HepG2 (cell line): ENCODE data around the gene RNASE8. TPM values are rescaled to one million over a fixed set of nuclear protein-coding genes. Genes with fewer than 3 reads are reported as not detected.

ENCODE experiments used
- ADNP ChIP-seq: sonication (generic); formaldehyde crosslinking; IDR thresholded peaks from 2 replicates; pipeline ENCODE4 v1.4.0; 2020; ENCODE audit warnings: missing genetic modification reagents
- CAMTA2 ChIP-seq: sonication (generic); formaldehyde crosslinking; IDR thresholded peaks from 2 replicates; pipeline ENCODE4 v1.4.0; 2020; ENCODE audit warnings: mild to moderate bottlenecking, missing genetic modification reagents, borderline replicate concordance
- CCAR2 ChIP-seq: fragments of 200-400 bp; formaldehyde crosslinking; optimal IDR thresholded peaks from 2 replicates; pipeline ENCODE3; 2018; ENCODE audit warnings: low read depth, mild to moderate bottlenecking, low read length, moderate library complexity
- DPF2 ChIP-seq: sonication (generic); formaldehyde crosslinking; IDR thresholded peaks from 2 replicates; pipeline ENCODE4 v1.4.0; 2020; ENCODE audit warnings: mild to moderate bottlenecking, low read depth, missing genetic modification reagents, borderline replicate concordance
- ESRRA ChIP-seq: sonication (generic); formaldehyde crosslinking; IDR thresholded peaks from 2 replicates; pipeline ENCODE4 v1.5.1; 2020; ENCODE audit warnings: mild to moderate bottlenecking, low read depth, missing genetic modification reagents
- HOXA7 ChIP-seq: sonication (generic); formaldehyde crosslinking; IDR thresholded peaks from 2 replicates; pipeline ENCODE4 v1.8.1; 2022; ENCODE audit warnings: mild to moderate bottlenecking, missing genetic modification reagents, moderate library complexity
- JARID2 ChIP-seq: sonication (generic); formaldehyde crosslinking; IDR thresholded peaks from 2 replicates; pipeline ENCODE4 v1.8.1; 2023; ENCODE audit warnings: missing genetic modification reagents, inconsistent platforms; ENCODE audit not compliant: insufficient replicate concordance
- KLF9 ChIP-seq: IDR thresholded peaks from 2 replicates; pipeline ENCODE4 v1.6.1; 2016; ENCODE audit warnings: low read depth
- NFIC ChIP-seq: IDR thresholded peaks from 2 replicates; pipeline ENCODE4 v1.6.1; 2012; ENCODE audit warnings: mild to moderate bottlenecking, low read length, inconsistent platforms
- PHF21A ChIP-seq: sonication (generic); formaldehyde crosslinking; IDR thresholded peaks from 2 replicates; pipeline ENCODE4 v1.5.0; 2020; ENCODE audit warnings: mild to moderate bottlenecking, missing genetic modification reagents
- SSRP1 ChIP-seq: IDR thresholded peaks from 2 replicates; pipeline ENCODE4 v1.6.1; 2016; ENCODE audit warnings: control low read depth
- TBP ChIP-seq: sonication (generic); formaldehyde crosslinking; IDR thresholded peaks from 2 replicates; pipeline ENCODE4 v1.5.0; 2020; ENCODE audit warnings: missing genetic modification reagents
- TFAP4 ChIP-seq: sonication (generic); IDR thresholded peaks from 2 replicates; pipeline ENCODE4 v1.6.1; 2016; ENCODE audit warnings: low read depth, borderline replicate concordance
- THAP7 ChIP-seq: sonication (generic); formaldehyde crosslinking; IDR thresholded peaks from 2 replicates; pipeline ENCODE4 v1.8.1; 2023; ENCODE audit warnings: mild to moderate bottlenecking, missing genetic modification reagents
- TP53 ChIP-seq: sonication (generic); formaldehyde crosslinking; conservative IDR thresholded peaks from 2 replicates; pipeline ENCODE4 v1.4.0; 2020; ENCODE audit warnings: missing genetic modification reagents
- ZFX ChIP-seq: sonication (generic); formaldehyde crosslinking; IDR thresholded peaks from 2 replicates; pipeline ENCODE4 v1.4.0; 2020; ENCODE audit warnings: mild to moderate bottlenecking, low read depth, missing genetic modification reagents, moderate library complexity
- ZMYM4 ChIP-seq: sonication (generic); formaldehyde crosslinking; IDR thresholded peaks from 2 replicates; pipeline ENCODE4 v1.8.1; 2023; ENCODE audit warnings: mild to moderate bottlenecking, missing genetic modification reagents
- ZNF12 ChIP-seq: sonication (generic); formaldehyde crosslinking; IDR thresholded peaks from 2 replicates; pipeline ENCODE4 v1.5.0; 2020; ENCODE audit warnings: missing genetic modification reagents
- ZNF124 ChIP-seq: sonication (generic); formaldehyde crosslinking; IDR thresholded peaks from 2 replicates; pipeline ENCODE4 v1.4.0; 2020; ENCODE audit warnings: missing genetic modification reagents
- ZNF235 ChIP-seq: sonication (generic); formaldehyde crosslinking; IDR thresholded peaks from 2 replicates; pipeline ENCODE4 v1.8.1; 2023; ENCODE audit warnings: mild to moderate bottlenecking, missing genetic modification reagents, borderline replicate concordance
- ZNF274 ChIP-seq: sonication (generic); formaldehyde crosslinking; IDR thresholded peaks from 2 replicates; pipeline ENCODE4 v1.5.1; 2020; ENCODE audit warnings: mild to moderate bottlenecking, missing genetic modification reagents
- ZNF382 ChIP-seq: sonication (generic); formaldehyde crosslinking; IDR thresholded peaks from 2 replicates; pipeline ENCODE4 v1.5.0; 2020; ENCODE audit warnings: missing genetic modification reagents, mild to moderate bottlenecking, borderline replicate concordance
- ZNF512 ChIP-seq: sonication (generic); formaldehyde crosslinking; IDR thresholded peaks from 2 replicates; pipeline ENCODE4 v1.4.0; 2020; ENCODE audit warnings: mild to moderate bottlenecking, missing genetic modification reagents
- ZNF513 ChIP-seq: sonication (generic); formaldehyde crosslinking; conservative IDR thresholded peaks from 2 replicates; pipeline ENCODE4 v1.5.0; 2020; ENCODE audit warnings: missing genetic modification reagents
- ZNF7 ChIP-seq: IDR thresholded peaks from 2 replicates; pipeline ENCODE4 v1.6.1; 2016; ENCODE audit warnings: missing biosample characterization, missing genetic modification reagents
- ZNF709 ChIP-seq: sonication (generic); formaldehyde crosslinking; IDR thresholded peaks from 2 replicates; pipeline ENCODE4 v1.5.0; 2020; ENCODE audit warnings: mild to moderate bottlenecking, missing genetic modification reagents
- polyA plus RNA-seq, 8 experiments: library from polyadenylated mRNA; depleted of rRNA in 3 of 8; stranded (reverse) in 7 of 8; unstranded in 1 of 8; fragments of >200 nt; fragmentation: Illumina TruSeq in 4 of 8; extraction: Trizol in 4 of 8; gene quantifications; 2 replicates each; pipeline versions ENCODE4 v1.2.1 to v1.2.3, GENCODE V29; 2011 to 2016; ENCODE audit warnings: low read depth in 4 of 8, missing spikeins in 1 of 8, mixed read lengths in 1 of 8; ENCODE audit not compliant: insufficient read depth in 1 of 8
- total RNA-seq, 5 experiments: library from RNA; depleted of rRNA; stranded (reverse); fragments of >200 nt; fragmentation: Illumina TruSeq; extraction: Trizol; gene quantifications; 2 replicates each; pipeline ENCODE4 v1.2.3, GENCODE V29; 2016; ENCODE audit warnings: low read depth in 1 of 5

Gene RNASE8
- total and polyA plus RNA-seq, 2 of the 13 experiments (the other 11 are each of a cell fraction or from before 2014, with no cell fraction given) = not detected

- TF ChIP-seq CAMTA2 (CRISPR knock-in tag) (peak; percentile 97), THAP7 (peak; percentile 97), NFIC (no peak), TFAP4 (no peak; the same call in 1 of the 2 replicates), SSRP1 (peak; percentile 77; the same call in 1 of the 2 replicates), ZFX (CRISPR knock-in tag) (peak; percentile 99), ZNF709 (peak; percentile 94), ZNF513 (CRISPR knock-in tag) (no peak), ZNF7 (CRISPR knock-in tag) (no peak), ADNP (CRISPR knock-in tag) (no peak; the same call in 1 of the 2 replicates), ESRRA (CRISPR knock-in tag) (peak; percentile 97), ZNF382 (CRISPR knock-in tag) (no peak), DPF2 (peak; percentile 53; the same call in 1 of the 2 replicates), TP53 (peak; percentile 55), PHF21A (peak; percentile 98), CCAR2 (peak; percentile 93), JARID2 (CRISPR knock-in tag) (no peak), ZNF124 (CRISPR knock-in tag) (peak; percentile 57), ZNF274 (CRISPR knock-in tag) (peak; percentile 85), ZMYM4 (peak; percentile 91), ZNF235 (CRISPR knock-in tag) (peak; percentile 97), KLF9 (CRISPR knock-in tag) (peak; percentile 63; the same call in 1 of the 2 replicates), ZNF12 (peak; percentile 73), HOXA7 (CRISPR knock-in tag) (no peak), TBP (0 out of 2 replicates have a peak, but pooled peaks have one; percentile 74), ZNF512 (no peak)
These were observed 46.3 kb downstream of the RNASE8 start (continued) for GRCh38 chr14:21103710-21104447.
